ENCODE results near the gene C11orf24.
"Not testable (repeated sequence)": the region's sequence is repeated elsewhere in the genome, so short reads cannot be mapped to it uniquely, and the experiment has no call there.

Gene C11orf24

DNA sequence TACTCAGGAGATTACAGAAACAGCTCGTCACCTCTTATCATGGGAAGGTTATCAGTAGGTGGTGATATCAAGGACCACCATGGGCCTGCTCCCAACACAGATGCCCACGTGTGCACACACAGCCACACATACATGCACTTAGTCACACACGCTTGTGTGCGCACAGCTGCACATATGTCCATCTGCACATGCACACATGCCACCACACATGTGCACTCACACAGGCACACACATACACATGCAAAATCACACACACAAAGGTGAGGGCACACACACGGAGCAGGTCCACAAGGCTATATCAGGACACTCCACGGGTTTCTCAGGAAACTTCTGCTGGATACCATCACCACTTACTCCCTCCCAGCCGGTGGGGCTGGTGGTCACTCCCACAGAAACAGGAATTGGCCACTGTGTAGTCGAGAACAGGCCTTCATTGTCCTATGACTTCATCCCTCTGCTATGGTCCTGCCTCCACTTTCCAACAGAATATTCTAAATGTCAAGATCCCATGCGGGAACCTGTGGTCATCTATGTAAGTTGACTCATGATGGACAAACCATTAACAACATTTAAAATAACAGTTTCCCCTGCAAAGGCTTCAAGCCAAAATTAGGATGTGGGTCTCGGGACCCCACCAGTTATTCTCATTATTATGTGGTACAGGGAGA, 2.2 kb downstream of the C11orf24 start:
- no peak for DNase-seq

DNA sequence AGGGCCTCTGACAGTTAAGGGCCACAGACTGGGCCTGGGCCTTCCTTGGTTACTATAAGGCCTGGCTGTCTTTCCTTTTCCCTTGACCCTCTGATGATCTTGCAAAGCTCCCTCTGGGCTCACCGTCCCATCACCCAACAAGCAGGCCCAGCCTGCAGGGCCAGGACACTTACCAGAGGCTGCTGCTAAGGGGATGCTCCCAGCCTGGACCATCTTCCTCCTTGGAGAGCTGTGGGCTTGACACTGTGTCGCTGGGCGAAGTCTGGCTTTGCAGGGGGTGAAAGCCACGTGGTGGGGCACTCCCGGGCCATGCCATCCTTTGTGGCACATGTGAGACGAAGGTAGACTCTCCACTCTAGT, 3.9 kb downstream of the C11orf24 start:
- no peak for DNase-seq

DNA sequence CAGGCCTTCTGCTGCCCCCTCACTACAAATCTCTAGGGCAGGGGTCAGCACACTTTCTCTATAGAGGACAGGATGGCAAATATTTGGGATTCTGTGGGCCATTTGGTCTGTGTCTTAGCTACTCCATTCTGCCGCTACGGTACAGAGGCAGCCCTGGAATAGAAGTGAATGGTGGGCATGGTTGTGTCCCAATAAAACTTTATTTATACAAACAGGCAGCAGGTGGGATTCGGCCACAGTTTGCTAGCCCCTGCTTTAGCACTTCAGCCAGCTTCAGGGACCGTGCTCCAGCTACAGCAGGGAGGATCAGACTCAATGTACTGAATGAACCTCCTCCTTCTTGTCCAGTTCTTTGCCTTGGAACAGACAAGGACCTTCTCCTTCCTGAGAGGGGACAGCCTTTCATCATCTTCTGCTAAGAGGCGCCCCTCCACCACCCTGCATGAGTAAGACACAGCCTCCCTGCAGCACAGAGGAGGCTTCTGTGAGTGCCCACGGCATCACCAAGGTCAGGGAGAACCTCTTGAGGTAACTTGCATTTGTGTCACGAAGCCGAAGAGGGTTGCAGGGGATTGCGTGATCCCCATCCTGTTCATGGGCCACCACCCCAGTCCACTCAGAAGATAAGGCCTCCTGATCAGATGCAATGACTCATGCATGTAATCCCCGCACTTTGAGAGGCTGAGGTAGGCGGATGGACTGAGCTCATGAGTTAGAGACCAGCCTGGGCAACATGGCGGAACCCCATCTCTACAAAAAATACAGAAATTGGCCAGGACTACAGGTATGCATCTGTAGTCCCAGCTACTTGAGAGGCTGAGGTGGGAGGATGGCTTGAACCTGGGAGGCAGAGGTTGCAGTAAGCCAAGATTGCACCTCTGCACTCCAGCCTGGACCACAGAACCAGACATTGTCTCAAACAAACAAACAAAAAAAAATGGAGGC, 4.6 kb downstream of the C11orf24 start:
- DNase-seq, result no peak

DNA sequence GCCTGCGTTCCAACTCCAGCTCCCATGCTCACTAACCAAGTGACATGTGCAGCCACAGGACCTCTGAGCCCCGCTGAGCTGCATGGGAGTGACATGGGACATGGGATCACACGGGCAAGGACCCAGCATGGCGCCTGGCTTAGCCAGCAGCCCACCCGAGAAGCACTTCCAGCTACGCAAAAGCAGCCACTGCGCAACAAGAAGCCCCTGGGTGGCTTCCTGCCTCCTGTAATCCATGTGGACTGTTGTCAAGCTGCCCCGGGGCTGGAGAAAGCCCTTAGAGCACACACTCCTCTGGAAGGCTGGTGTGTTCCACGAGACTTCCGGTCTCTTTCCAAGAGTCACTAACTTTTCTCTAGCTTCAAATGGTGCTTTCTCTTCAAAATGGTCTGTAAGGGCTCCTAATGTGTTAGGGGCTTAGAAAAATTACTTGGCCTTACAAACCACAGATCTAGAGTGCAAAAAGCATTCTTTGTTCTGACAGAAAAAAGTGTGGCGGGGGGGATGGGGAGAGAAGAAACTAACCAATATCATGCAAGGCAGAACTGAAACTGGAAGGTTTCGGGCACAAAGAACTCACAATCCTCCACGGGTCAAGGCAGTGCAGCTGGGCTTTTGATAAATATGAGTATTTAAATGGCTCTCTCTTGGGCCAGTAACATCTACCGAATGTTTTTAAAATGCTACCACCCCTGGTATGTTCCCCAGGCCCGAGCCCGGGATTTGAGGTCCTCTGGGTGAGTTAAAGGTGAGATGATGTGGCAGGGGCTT, 5.5 kb downstream of the C11orf24 start:
- DNase-seq, result no peak

DNA sequence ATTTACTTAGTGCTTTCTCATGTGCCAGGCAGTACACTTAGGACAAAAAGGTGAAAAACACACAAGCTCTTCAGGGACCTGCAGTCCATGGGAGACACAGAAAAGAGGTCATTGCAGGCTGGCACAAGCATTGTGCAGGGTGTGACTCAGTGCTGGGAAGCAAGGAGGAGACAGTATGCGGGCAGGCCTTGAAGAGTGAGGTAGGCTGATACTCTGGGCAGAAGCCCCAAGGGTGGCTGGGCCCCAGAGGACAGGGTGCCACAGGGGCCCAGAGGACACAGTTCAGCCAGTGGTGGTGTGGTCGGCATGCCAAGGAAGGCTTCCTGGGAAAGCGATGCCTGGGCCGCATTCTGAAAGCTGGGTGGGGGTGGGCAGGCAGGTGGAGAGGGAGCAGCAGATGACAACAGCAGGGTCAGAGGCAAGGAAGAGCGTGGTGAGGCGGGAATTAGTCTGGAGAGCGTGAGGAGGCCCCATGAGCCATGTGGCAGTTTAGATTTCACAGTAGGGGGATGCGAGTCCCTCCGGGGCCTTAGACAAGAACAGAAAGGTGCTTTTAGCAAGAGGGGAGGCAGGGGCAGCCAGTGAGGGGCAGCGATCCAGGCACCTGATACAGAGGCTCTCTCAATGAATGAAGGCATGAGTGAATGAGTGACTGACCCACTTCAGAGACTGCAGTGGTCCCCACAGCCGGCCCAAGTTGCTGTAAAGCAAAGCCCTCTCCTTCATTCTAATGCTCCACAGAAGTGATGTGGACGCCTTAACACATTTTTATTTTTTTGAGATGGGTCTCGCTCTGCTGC, 6.8 kb downstream of the C11orf24 start:
- DNase-seq, result no peak

DNA sequence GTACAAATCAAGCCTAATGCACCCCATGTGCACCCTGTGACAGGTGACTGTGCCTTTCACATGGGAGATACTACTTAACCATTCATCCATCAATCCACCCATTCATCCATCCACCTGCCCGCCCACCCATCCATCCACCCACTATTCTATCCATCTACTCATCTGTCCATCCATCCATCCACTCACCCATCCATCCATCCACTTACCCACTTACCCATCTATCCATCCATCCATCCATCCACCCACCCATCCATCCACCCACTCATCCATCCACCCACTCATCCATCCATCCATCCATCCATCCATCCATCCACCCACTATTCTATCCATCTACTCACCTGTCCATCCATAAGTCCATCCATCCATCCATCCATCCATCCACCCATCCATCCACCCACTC, 7.5 kb downstream of the C11orf24 start:
- no peak for DNase-seq

DNA sequence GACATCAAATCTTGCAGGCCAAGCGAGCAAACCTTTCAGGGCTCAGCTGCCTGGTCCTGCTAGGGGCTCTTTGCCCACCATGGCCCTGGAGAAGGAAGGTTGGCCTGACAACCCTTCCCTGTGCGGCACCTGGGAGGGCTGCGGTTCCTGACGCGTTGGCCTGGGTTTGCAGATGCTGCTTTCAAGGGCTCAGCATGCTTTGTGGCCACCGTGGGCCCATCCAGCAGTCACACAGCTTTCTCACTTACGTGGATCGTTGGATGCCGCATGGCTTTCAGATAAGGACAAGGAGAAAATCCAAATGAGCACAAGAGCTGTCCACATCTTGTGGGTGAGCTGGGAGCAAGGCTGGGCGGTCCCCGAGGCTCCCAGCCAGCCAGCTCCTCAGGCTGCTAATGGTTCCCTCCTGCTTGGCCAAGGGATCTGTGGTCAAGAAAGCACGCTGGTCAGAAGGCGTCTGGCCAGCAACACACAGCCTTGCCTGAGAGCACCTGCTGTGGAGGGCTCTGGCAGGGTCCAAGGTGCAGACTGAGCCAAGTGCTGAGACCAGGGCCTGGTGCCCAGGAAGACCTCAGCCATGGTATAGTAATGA, 8.2 kb downstream of the C11orf24 start:
- no peak for DNase-seq

DNA sequence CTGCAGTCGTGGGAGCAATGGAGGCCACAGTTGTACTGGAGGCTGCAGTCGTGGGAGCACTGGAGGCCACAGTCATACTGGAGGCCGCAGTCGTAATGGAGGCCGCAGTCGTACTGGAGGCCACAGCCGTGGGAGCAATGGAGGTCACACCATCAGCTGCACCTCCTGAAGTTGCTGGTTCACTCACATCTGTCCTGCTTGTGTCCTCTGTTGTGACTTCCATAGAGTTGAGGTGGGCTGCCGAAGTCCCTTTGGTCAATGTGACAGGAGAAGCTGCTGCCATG, 9.3 kb downstream of the C11orf24 start:
- no peak for DNase-seq

DNA sequence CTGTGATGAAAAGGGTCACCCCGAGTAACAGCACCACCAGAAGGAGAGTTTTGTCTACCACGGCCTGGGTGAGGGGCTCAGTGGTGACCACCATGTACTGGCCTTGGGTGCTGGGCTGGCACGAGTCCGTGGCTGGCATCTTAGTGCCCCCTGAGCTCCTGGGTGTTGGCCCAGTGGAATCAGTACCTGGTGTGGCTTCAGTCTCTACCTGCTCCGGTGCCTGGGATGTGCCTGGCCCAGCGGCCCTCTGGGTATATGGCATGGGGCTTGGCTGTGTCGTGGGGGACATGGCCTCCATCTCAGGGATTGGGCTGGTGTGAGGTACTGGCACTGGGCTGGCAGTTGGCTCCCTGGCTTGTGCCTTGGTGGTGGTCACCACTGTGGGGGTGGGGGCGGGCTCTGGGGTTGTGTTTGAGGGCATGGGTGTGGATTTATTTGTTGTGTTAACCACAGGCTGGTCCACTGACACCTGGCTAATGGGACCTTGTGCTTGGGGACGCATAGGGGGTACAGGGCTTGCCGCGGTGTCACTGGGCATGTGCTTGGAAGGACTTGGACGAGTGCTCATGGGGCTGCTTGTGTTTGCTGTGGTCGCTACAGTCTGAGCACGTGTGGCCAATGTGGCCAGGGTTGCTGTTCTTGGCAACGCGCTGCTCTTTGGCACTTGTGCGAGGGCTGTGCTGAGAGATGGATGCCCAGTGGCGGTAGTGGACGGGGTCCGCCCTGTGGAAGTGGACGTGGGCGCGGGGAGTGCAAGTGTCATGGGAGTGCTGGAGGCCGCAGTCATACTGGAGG, 9.8 kb downstream of the C11orf24 start:
- DNase-seq, result no peak

DNA sequence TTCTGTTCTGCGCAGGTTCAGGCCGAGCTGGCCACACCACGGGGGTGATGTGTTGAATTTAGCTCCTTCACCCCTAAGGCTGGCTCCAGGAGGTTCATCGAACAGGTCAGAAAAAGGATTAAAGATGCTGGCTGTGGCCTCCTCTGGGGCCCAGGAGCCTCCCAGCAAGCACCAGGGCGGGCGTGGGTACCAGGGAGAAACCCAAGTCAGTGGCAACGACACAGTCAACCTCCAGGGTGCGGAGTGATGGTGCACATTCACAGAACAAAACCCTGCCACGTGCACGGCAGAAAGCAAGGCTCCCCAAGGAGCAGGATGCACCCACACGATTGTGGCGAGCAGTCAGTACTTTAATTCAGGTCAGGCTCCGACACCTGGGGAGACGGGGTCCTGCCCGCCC, 10.8 kb downstream of the C11orf24 start:
- no peak for DNase-seq

DNA sequence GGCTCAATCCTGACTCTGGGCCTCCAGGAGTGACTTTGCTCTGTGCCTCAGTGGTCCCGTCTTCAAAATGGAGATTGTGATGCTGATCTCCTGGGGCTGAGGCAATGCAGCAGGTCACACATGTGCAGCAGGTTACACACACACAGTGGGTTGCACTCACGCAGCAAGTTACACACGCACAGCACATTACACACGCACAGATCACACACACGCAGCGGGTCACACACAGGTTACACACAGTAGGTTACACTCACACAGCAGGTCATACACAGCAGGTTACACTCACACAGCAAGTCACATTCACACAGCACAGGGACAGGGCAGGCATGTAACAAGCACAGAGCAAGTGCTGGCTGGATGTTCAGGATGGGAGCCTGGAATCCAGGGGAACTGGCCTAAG, 11.3 kb downstream of the C11orf24 start:
- DNase-seq, result no peak

DNA sequence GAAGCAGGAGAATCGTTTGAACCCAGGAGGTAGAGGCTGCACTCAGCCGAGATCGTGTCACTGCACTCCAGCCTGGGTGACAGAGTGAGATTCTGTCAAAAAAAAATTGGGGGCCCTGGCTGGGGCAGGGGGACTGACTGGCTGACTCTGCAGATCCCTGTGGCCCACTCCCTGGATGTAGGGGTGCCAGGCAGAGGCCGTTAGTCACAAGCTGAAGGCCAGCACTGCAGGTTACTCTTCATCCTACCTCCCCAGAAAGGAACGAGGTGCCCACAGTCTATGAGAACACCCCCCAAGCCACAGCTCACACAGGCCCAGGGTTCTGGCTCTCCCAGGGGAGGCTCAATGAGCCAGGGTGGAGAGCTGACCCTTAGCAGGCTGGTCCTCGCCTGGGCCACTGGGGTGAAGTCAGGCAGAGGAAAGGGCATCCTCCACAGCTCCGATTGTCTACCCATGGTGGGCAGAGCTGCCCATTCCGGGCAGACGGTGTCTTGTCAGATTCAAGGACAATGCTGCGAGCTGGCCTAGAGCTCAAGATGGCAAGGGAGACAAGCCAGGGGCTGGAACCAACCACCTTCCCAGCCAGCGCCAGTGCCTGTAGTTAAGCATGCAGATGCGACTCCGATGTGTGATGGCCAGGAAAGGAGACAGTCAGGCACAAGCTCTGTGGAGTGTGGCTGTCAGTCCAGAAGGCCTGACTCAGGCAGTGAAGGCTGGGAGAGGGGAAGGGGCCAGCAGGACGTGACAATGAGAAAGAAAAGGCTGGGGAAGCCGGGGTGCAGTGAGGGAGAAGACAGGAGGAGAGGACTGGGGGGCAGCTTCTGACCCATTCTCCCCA, 12.4 kb downstream of the C11orf24 start:
- DNase-seq, result no peak

DNA sequence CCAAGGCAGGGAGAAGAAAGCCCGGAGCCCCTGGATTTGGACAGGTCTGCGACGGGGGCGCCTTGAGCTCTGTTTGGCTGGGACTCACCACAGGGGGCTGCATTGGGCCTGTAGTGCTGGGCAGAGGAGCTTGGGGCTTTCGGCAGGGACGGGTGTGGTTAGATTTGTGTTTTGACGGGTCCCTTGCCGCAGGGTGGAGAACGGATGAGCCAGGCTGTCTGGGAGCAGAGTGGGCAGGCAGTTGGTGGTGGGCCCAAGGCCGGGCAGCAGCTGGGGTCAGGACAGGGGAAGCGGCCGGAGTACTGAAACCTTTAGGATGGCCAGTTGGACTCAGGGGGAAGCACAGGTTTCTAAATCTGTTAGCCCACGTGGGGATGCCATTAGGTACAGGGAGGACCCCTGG, 13.4 kb downstream of the C11orf24 start:
- DNase-seq, result no peak

DNA sequence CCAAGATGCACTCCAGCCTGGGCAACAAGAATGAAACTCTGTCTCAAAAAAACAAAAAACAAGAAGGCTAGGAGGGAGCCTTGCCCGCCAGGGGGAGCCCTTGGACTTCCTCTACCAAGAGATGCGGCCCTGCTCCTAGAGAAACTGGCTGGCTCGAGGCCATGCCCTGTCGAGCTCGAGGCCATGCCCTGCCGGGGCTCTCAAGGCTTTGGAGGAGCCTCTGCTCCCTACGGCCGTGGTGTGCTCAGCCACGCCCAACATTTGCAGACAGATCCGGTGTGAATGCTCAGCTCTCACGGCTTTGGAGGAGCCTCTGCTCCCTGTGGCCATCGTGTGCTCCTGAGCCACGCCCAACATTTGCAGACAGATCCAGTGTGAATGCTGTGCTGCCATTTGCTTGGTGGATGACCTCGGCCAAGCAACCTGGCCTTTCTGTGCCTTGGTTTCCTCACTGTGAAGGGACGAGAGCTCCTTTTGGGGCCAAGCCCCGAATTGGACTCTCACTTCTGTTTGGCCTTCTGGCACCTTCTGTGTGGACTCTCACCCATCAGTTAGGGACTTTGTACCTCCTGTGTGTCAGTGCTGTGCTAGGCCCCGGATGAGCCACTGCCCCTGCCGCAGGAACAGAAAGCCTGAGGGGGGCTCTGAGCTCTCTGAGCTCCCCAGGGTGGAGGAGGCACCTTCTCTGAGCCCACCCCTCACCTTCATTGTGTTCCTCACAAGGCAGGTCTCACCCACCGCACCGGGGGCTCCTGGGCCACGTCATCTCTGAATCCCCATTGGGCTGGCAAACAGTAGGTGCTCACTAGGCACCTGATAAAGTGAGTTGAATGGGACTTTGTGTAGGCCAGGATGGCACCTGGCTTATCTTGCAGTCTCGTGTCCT, 14.1 kb downstream of the C11orf24 start:
- peak; percentile 84 for DNase-seq

DNA sequence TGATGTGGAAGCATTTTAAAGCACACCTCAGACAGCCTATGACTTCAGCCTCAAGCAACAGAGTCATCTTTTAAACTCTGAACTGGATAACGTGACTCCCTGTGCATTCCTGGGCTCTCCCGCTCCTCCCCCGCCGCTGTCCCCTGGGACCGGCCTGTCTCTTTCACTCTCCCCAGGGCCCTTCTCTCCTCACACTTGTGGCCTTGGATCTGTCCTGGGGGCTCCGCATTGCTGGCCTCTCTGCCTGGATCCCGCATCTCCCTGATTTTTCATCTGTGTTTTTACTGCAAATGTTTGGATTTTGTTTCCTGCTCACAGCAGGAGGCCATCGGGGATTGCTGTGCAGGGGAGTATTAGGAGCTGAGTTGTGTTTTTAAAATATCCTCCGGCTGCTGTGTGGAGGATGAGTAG, 15.4 kb downstream of the C11orf24 start:
- no peak for DNase-seq

DNA sequence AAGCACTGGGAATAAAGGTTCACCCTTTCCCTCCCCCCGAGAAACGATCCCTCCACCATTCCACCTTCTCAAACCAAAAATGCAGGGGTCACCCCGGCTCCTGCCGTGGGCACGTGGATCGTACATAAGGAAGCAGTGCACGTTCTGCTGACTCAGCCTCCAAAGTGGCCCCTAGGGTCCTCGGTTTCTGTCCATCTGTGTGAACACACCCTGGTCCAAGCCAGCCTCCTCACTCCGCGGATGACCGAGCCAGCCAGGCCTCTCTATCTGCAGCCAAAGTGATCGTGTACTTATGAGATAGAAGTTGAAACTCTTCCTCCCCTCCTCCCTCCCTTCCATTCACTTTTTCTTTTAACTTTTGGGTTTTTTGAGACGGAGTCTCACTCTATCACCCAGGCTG, 16.2 kb downstream of the C11orf24 start:
- DNase-seq, result no peak

DNA sequence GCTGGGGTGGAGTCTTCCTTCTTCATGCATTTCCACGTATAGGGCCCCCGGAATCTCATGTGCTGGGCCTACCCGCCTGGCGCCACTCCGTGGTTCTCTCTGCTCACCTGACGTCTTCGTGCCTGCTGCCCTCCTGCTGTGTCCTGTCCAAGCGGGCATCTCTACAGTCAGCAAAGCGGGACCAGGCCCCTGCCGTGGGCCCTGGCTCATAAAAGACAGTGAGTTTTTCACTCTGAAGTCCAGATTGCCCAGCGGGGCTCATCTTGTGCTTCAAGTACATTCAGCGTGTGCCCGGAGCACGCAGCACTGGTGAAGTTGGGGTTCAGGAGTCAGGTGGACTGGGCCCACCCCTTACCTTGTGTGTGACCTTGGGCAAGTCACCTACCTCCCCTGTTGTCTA, 17.4 kb downstream of the C11orf24 start:
- DNase-seq, result no peak

DNA sequence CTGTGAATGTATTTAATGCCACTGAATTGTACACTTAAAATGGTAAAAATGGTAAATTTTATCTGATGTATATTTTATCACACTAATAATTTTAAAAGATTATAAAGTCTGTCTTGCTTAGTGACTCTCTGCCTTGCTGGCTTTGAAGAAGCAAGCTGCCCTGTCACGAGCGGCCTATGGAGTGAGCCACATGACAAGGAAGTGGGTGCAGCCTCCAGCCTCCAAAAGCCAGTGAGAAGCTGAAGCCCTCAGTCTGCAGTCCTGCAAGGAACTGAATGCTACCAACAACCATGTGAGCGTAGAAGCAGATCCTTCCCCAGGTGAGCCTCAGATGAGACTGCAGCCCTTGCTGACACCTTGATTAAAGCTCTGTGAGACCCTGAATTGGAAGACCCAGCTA, 20.0 kb downstream of the C11orf24 start:
- no peak for DNase-seq

DNA sequence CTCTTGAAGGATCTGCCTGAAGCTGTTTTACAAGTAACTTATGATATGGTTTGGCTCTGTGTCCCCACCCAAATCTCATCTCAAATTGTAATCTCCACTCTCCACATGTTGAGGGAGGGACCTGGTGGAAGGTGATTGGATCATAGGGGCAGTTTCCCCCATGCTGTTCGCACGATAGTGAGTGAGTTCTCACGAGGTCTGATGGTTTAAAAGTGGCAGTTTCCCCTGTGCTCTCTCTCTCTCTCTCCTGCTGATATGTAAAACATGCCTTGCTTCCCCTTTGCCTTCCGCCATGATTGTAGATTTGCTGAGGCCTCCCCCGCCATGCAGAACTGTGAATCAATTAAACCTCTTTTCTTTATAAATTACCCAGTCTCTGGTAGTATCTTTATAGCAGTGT, 26.9 kb downstream of the C11orf24 start:
- DNase-seq, result not testable (repeated sequence)

DNA sequence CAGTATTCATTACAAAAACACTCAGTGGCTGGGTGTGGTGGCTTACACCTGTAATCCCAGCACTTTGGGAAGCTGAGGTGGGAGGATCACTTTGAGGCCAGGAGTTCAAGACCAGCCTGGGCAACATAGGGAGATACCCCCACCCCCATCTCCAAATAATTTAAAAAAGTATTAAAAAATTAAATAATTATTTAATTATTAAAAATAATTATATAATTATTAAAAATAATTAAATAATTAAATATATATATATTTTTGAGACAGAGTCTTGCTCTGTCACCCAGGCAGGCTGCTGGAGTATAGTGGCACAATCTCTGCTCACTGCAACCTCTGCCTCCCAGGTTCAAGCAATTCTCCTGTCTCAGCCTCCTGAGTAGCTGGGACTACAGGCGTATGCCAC, 27.9 kb downstream of the C11orf24 start:
- DNase-seq, result not testable (repeated sequence)
